ENCODE data around the gene IPO11.

- TF ChIP-seq, protein P1, sequence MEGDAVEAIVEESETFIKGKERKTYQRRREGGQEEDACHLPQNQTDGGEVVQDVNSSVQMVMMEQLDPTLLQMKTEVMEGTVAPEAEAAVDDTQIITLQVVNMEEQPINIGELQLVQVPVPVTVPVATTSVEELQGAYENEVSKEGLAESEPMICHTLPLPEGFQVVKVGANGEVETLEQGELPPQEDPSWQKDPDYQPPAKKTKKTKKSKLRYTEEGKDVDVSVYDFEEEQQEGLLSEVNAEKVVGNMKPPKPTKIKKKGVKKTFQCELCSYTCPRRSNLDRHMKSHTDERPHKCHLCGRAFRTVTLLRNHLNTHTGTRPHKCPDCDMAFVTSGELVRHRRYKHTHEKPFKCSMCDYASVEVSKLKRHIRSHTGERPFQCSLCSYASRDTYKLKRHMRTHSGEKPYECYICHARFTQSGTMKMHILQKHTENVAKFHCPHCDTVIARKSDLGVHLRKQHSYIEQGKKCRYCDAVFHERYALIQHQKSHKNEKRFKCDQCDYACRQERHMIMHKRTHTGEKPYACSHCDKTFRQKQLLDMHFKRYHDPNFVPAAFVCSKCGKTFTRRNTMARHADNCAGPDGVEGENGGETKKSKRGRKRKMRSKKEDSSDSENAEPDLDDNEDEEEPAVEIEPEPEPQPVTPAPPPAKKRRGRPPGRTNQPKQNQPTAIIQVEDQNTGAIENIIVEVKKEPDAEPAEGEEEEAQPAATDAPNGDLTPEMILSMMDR (IDR thresholded peaks at IDR 0.05; ENCODE audit: low read length), result no peak
- no peak for TF ChIP-seq EZH2 (IDR thresholded peaks at IDR 0.05; ENCODE audit: borderline replicate concordance, low read length)
These were observed 162.9 kb downstream of the IPO11 start for GRCh38 chr5:62575489-62575888.

Measured in OCI-LY1 (cell line).